ENCODE measurements around the gene YDJC. TPM values are rescaled to one million over a fixed set of nuclear protein-coding genes. Genes with fewer than 3 reads are reported as not detected.

Gene YDJC
- total and polyA plus RNA-seq, 2 of the 8 experiments (the other 6 are each of a cell fraction or from before 2014, with no cell fraction given): 36.7 to 45.2 TPM

DNA sequence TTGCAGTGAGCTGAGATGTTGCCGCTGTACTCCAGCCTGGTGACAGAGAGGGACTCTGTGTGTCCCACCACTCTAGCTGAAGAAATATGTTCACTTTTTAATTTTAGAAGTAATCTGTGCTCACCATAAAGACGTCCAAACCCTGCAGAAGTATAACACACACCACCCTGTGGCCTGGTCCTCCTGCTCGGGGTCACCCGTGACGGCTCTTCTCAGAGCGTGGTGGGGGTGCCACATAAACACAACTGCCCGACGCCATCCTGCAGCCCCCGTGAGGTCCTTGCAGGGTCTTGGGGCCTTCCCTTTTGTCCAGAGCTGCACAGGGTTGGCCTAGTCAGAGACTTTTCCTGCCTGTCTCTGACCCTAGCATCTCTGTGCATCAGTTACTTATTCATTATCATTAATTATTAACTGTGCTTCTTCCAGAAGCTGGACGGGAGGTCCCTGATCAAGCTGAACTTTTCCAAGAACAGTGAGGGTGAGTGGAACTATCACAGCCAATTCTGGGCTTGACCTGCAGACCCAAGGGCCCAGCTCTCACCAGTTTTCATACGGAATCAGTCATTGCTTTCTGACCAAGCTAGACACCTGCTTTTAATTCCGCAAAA, 44.9 kb upstream of the YDJC start:
- no peak overlapping the region for H3K4ac ChIP-seq (replicated peaks; ENCODE audit: insufficient read length, low read depth, low read length)
- H3K9me3 ChIP-seq (ENCODE audit: insufficient read depth in 2 of 2, low read depth in 1 of 2, low read length in 1 of 2): peaks cover 0 to 12% of the 10 kb centered on the region in 2 experiments; a peak in 1 of 4 replicates
- H3K18ac ChIP-seq (ENCODE audit: extremely low read depth, low read length): no peak overlapping the region
- no peaks in the 10 kb centered on the region for H3K23me2 ChIP-seq (ENCODE audit: low read depth, low read length)
- no peak overlapping the region for H3K14ac ChIP-seq (ENCODE audit: insufficient read length)
- no peak overlapping the region for H2BK5ac ChIP-seq (ENCODE audit: low read depth, low read length)
- H3K56ac ChIP-seq (replicated peaks; ENCODE audit: insufficient read length, low read depth, low read length): no peak overlapping the region
- H3K4me2 ChIP-seq (ENCODE audit: insufficient read depth in 1 of 2, low read depth in 2 of 2, low read length in 2 of 2): no peak overlapping the region
- H2AK5ac ChIP-seq (ENCODE audit: low read depth, low read length): no peak overlapping the region
- no peak overlapping the region for H2BK12ac ChIP-seq (ENCODE audit: low read depth, low read length)
- TF ChIP-seq RNF2 (IDR thresholded peaks at IDR 0.05; ENCODE audit: borderline replicate concordance, low read depth, low read length, missing control alignments, poor library complexity, severe bottlenecking) (no peak), YY1 (IDR thresholded peaks at IDR 0.05; ENCODE audit: low read depth, low read length) (no peak), RXRA (IDR thresholded peaks at IDR 0.05; ENCODE audit: insufficient read depth, low read depth, low read length) (no peak), KDM5A (IDR thresholded peaks at IDR 0.05; ENCODE audit: low read length) (no peak), CREB1 (IDR thresholded peaks at IDR 0.05) (no peak), SIN3A (conservative IDR thresholded peaks at IDR 0.05 in 1 of 2, IDR thresholded peaks at IDR 0.05 in 1 of 2; ENCODE audit: low read depth in 1 of 2, low read length in 2 of 2) (no peak), CBX8 (IDR thresholded peaks at IDR 0.05; ENCODE audit: borderline replicate concordance, low read depth, low read length) (no peak), EZH2 (IDR thresholded peaks at IDR 0.05; ENCODE audit: low read depth, low read length, severe bottlenecking) (no peak), BCL11A (IDR thresholded peaks at IDR 0.05; ENCODE audit: low read depth in 2 of 2, low read length in 2 of 2) (no peak)
- TF ChIP-seq, protein P1, sequence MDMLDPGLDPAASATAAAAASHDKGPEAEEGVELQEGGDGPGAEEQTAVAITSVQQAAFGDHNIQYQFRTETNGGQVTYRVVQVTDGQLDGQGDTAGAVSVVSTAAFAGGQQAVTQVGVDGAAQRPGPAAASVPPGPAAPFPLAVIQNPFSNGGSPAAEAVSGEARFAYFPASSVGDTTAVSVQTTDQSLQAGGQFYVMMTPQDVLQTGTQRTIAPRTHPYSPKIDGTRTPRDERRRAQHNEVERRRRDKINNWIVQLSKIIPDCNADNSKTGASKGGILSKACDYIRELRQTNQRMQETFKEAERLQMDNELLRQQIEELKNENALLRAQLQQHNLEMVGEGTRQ (IDR thresholded peaks at IDR 0.05; ENCODE audit: low read length): no peak
- TF ChIP-seq, protein P2, sequence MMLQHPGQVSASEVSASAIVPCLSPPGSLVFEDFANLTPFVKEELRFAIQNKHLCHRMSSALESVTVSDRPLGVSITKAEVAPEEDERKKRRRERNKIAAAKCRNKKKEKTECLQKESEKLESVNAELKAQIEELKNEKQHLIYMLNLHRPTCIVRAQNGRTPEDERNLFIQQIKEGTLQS (IDR thresholded peaks at IDR 0.05; ENCODE audit: insufficient read depth, low read depth, low read length): no peak
- ChIA-PET POLR2A (ENCODE audit: partially characterized antibody) (interaction anchor here (0.6 to 1.6 kb wide), 3 partner anchors 9 to 50 kb away, joined by 3 to 4 read pairs (median 3); partner anchors contain the start of gene PPIL2), CTCF (ENCODE audit: partially characterized antibody) (interaction anchor here (1.0 kb wide), 1 partner anchor 32 kb away, joined by 3 read pairs; the partner anchor contains the start of gene SDF2L1)
- H3K4me1 ChIP-seq (replicated peaks in 1 of 4; ENCODE audit: control insufficient read depth in 3 of 4, insufficient read depth in 4 of 4, low read length in 3 of 4): no peaks in the 10 kb centered on the region
- FAIRE-seq: no peak
- no peak overlapping the region for H3K27ac ChIP-seq (ENCODE audit: low read depth, low read length)
- peaks cover 11 to 21% (median 17%) of the 10 kb centered on the region in 4 experiments; a peak in 6 of 8 replicates for H3K36me3 ChIP-seq (ENCODE audit: control insufficient read depth in 2 of 4, insufficient read depth in 4 of 4, low read length in 3 of 4)
- WGBS, 2 experiments (ENCODE audit: extremely low coverage in 1 of 2, insufficient coverage in 1 of 2, insufficient read length in 1 of 2, insufficient replicate concordance in 2 of 2, low coverage in 1 of 2, low lambda C conversion rate in 2 of 2, missing lambda C conversion rate in 1 of 2): 92% methylated on average over 12 of the region's 12 CpGs; no CpG with 5 or more reads in 1 of the 2 experiments
- H4K91ac ChIP-seq (replicated peaks; ENCODE audit: insufficient read length, low read length): no peak overlapping the region
- no peak overlapping the region for H4K5ac ChIP-seq (ENCODE audit: insufficient read length, low read depth, low read length)
- no peak overlapping the region for H3K23ac ChIP-seq (ENCODE audit: insufficient read length)
- no peak for DNase-seq (ENCODE audit: low read depth in 1 of 2, low spot score in 2 of 2)
- no peak overlapping the region for H2BK120ac ChIP-seq (replicated peaks; ENCODE audit: low read depth, low read length)
- no peak overlapping the region for H3K4me3 ChIP-seq (ENCODE audit: extremely low read depth in 1 of 4, insufficient read depth in 2 of 4, low read depth in 3 of 4, low read length in 4 of 4)
- H2BK20ac ChIP-seq (ENCODE audit: low read length): no peak overlapping the region
- no peak overlapping the region for H2BK15ac ChIP-seq (ENCODE audit: low read length)
- H4K20me1 ChIP-seq (replicated peaks in 1 of 2; ENCODE audit: control insufficient read depth in 1 of 2, insufficient read depth in 2 of 2, low read length in 2 of 2): no peaks in the 10 kb centered on the region
- no peak overlapping the region for H2AFZ ChIP-seq (ENCODE audit: low read length)
- H3K9ac ChIP-seq (replicated peaks in 1 of 4; ENCODE audit: extremely low read depth in 1 of 4, low read depth in 3 of 4, low read length in 3 of 4): no peak overlapping the region
- no peaks in the 10 kb centered on the region for H3K27me3 ChIP-seq (replicated peaks in 1 of 4; ENCODE audit: control insufficient read depth in 3 of 4, extremely low read depth in 1 of 4, insufficient read depth in 3 of 4, low read length in 3 of 4)
- H4K8ac ChIP-seq (ENCODE audit: extremely low read depth, insufficient read depth, low read length): no peak overlapping the region
- no peaks in the 10 kb centered on the region for H3K79me2 ChIP-seq (ENCODE audit: control insufficient read depth in 1 of 2, insufficient read depth in 2 of 2, low read length in 2 of 2)
- H3K79me1 ChIP-seq (ENCODE audit: low read depth, low read length): no peaks in the 10 kb centered on the region

Measured in H1 (cell line).